GM18499 (cell line): ENCODE measurements around the gene ALDH16A1.
A peak's percentile ranks its signal among the peaks of the same experiment; 100 is the strongest.

Source experiments
- ATAC-seq: cut with Tn5 transposase; IDR thresholded peaks from one replicate; pipeline ENCODE4 v1.9.1; 2021; ENCODE audit warnings: moderate number of reproducible peaks; ENCODE audit not compliant: insufficient read depth, unreplicated experiment

ALDH16A1 gene

DNA sequence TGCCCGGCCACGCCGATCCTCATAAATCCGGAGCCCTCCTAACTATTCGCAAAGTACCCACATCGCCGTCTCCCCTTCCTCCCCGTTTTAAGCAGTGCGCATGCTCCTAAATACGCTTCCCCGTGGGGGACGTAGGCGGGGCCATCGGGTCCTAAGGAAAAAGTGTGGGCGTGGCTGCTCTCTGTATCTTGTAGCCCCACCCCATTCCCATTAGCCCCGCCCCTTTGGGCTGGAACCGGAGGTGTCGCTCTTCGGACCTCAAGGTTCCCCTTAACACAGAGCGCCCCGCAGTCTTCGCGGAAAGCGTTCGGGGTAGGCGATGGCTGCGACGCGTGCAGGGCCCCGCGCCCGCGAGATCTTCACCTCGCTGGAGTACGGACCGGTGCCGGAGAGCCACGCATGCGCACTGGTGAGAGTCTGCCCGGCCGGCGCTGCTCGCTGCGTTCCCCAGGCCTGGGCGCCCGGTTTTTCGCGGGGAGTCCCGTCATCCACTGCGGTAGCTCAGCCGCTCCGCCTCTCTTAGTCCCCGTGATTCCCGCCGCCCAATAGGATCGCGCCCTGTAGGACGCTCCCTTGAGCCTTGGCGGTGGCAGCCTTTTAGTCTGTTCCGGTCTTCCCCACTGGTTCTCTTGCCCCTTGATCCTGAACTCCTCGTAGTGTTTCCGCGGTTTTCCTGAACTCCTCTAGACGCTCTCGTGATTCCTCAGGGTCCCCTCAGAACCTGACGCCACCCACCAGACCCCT lies at the start of gene ALDH16A1:
ALDH16A1 (plus strand) TSS at position 213 of the 744 bp plus-strand sequence; CDS start at position 320, 107 bp downstream.
- peak; percentile 51 for ATAC-seq

- no peak for ATAC-seq
These were observed 49.4 kb upstream of the ALDH16A1 start for GRCh38 chr19:49403404-49404187.

- no peak for ATAC-seq
These were observed 45.9 kb upstream of the ALDH16A1 start for GRCh38 chr19:49407079-49407478.

DNA sequence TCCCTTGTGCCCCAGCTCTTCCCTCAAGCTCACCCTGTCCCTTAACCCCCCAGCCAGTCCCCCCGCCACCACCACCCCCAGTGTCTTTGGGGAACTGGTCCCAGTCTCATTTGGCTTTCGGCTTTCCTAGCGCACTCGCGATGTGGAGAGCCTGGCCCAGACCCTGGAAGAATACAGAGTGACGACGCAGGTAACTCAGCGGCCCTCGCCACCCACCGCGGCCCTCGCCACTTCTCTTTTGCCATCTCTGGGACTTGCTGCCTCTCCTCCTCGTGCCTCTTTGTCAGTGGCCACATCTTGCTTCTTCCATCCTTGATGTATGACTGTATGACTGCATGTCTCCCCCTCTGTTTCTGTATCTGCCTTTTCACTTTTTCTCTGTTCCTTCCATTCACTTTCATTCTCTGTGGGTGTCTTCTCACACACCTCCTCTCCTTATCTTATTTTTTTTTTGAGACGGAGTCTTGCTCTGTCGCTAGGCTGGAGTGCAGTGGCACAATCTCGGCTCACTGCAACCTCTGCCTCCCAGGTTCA lies 45.5 kb upstream of the ALDH16A1 start:
- no peak for ATAC-seq

- no peak for ATAC-seq
These were observed 44.1 kb upstream of the ALDH16A1 start for GRCh38 chr19:49408816-49409440.

DNA sequence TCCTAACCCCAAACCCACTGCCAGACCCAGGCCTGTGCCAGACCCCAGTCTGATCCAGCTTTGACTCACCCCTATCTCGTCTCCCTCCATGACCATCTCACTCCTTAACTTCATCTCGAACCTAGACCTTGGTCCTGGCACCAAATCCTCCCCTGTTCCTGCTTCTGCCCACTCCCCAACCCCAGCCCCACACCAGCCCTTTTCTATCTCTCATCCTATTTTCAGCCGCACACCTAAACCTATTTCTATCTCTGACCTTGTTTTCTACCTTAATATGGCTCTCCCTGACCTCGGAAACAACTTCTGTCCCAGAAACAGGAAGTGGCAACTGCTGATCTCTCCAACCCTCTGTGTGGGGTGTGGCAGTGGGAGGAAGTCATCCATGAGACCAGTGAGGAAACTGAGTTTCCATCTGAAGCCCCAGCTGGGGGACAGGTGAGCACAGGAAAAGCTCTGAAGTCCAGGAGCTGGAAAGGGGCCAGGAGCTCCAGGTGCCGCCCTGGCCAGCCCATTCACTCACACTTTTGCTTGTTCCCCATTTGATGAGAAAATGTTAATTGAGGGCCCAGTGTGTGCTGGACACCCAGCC lies 43.5 kb upstream of the ALDH16A1 start:
- no peak for ATAC-seq

GRCh38 chr19:49411681-49412326 lies 41.2 kb upstream of the ALDH16A1 start:
- no peak for ATAC-seq

- ATAC-seq, result no peak
These were observed 39.7 kb upstream of the ALDH16A1 start for GRCh38 chr19:49413348-49413747.

GRCh38 chr19:49414256-49414655 lies 38.8 kb upstream of the ALDH16A1 start:
- no peak for ATAC-seq

GRCh38 chr19:49415102-49415809 lies 37.8 kb upstream of the ALDH16A1 start:
- ATAC-seq, result no peak

- no peak for ATAC-seq
These were observed 37.2 kb upstream of the ALDH16A1 start for GRCh38 chr19:49415810-49416200.

DNA sequence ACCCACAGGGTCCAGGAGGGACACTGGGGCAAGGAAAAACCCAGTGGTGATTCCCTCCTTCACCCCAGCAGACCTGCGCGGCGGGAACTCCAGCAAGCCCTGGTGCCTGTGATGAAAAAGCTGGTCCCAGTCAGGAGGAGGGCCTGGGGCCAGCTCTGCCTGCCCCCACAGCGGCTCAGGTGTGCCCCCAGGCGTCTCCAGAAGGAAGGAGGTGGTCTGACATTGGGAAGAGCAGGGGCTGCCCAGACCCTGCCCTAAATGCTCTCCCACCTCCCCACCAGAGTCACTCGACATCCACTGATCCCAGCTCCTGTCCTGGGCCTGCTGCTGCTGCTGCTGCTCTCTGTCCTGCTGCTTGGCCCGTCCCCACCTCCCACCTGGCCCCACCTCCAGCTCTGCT lies 35.9 kb upstream of the ALDH16A1 start:
- no peak for ATAC-seq

DNA sequence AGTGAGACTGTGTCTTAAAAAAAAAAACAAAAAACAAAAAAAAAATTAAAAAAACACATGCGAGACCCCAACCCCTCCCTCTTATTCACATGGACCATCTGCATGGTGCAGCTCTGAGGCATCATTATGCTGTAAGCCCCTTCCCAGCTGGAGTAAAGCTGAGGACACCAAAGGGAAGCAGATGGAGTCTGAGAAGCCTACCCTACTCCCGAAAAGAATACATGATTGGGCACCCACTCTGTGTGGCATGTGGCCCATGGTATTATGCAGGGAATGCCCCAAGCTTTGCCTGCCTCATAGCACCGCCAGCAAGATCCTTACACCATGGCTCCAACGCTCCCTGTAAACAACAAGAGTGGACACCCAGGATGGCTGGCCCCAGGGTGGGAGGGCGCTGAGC lies 34.5 kb upstream of the ALDH16A1 start:
- no peak for ATAC-seq

DNA sequence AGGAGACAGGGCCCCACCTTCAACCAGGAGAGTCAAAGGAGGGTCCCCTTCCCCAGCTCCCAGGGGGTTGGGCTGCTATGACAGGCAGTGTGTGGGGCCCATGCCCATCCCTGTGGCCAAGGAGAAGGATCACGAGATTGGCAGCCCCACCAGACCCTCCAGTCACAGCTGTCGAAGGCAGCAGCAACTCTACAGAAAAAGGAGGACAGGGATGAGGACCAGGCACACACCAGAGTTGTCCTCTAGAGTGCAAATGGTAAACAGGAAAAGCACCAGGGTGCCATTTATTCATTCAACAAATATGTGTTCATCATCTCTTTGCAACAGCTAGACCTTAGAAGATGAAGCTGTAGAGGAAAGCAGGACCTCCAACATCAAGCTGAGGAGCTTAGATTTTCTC lies 33.9 kb upstream of the ALDH16A1 start:
- ATAC-seq, result no peak

DNA sequence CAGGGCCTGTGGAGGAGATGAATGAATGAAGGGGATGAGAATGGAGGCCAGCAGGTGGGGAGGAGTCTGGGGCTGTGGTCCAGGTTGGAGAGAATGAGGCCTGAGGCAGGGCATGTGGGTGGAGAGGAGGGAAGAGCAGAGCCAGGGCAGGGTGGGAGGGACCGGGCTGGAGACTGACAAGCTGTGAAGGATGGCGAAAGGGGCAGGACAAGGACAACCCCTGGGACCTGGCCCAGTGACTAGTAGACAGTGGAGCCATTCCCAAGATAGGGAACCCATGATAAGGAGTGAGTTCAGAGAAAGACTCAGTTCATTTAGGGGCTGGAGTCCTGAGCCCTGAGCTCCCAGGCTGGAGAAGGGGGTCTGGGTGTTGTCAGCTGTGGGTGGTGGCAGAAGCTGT lies 32.8 kb upstream of the ALDH16A1 start:
- ATAC-seq, result no peak

- no peak for ATAC-seq
These were observed 31.8 kb upstream of the ALDH16A1 start for GRCh38 chr19:49421039-49421877.

- no peak for ATAC-seq
These were observed 31.2 kb upstream of the ALDH16A1 start for GRCh38 chr19:49421878-49422202.

GRCh38 chr19:49422407-49423070 lies 30.5 kb upstream of the ALDH16A1 start:
- no peak for ATAC-seq
